ENCODE results near the gene KLHDC8B. TPM values are rescaled to one million over a fixed set of nuclear protein-coding genes. Genes with fewer than 3 reads are reported as not detected.

The KLHDC8B gene
- total and polyA plus RNA-seq, 2 donors (not counting 3 experiments of a cell fraction or from before 2014, with no cell fraction given): 36.0 to 77.8 TPM

DNA sequence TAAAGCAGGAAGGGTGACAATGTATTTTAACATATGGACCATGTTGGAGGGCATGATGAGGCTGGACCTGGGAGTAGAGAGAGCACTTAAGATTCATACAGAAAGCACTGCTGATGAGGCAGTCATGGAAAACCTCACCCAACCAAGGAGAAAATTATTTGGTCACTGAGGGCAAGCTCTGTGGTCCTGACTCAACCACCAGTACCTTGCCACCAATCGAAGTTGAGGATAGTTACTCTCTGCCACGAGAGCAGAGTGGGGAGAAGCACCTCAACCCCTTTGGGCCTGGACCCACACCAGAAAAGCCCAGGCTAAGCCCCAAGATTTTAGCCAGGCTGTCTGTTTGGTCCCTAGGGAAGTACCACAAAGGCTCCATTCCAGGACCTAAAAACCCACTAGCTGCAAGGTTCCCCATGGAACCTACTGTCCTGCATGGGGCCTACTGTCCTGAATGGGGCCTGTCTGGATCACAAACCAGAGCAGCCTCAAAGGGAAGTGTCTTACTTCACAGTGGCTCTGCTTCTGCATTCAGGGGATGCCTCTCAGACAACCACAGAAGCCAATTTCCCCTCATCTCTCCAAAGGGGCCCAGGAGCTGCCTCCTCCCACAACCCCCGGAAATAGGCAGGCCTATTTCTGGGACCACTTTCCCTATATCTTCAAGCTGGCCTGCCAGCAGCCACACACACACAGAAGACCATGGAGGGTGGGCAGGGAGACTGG, 9.4 kb upstream of the KLHDC8B start:
- no peak for FAIRE-seq
- no peaks in the 10 kb centered on the region for H3K9me3 ChIP-seq (replicated peaks; ENCODE audit: control insufficient read depth, insufficient read depth, low read length)
- peaks cover 15% of the 10 kb centered on the region for H3K4me1 ChIP-seq (ENCODE audit: control insufficient read depth, extremely low read depth, insufficient read depth, low read length)
- H2AFZ ChIP-seq (ENCODE audit: low read depth, low read length): no peak overlapping the region
- no peak overlapping the region for H3K4me2 ChIP-seq (ENCODE audit: insufficient read depth, low read length)
- intact Hi-C loops (cut with micrococcal nuclease) (no loop called here), dilution Hi-C loops (cut with MboI; ENCODE audit: extremely low pct_ligation_motif_present, low sequenced_read_pairs) (no loop called here)
- no peak overlapping the region for H3K9ac ChIP-seq (replicated peaks; ENCODE audit: extremely low read depth, insufficient read depth, low read length)
- H3K36me3 ChIP-seq (ENCODE audit: control insufficient read depth in 2 of 2, extremely low read depth in 1 of 2, insufficient read depth in 2 of 2, low read length in 2 of 2): peaks cover 2 to 16% of the 10 kb centered on the region in 2 experiments
- POLR2A ChIA-PET: no interaction called here
- BruUV-seq (replicated peaks): no TSS peak
- H4K20me1 ChIP-seq (replicated peaks; ENCODE audit: control insufficient read depth, extremely low read depth, insufficient read depth, low read length): no peaks in the 10 kb centered on the region
- TF ChIP-seq MYC (IDR thresholded peaks at IDR 0.05; ENCODE audit: low read depth, low read length) (no peak), POLR2AphosphoS5 (IDR thresholded peaks at IDR 0.05; ENCODE audit: insufficient read depth, low read depth, low read length) (no peak), FOS (IDR thresholded peaks at IDR 0.05; ENCODE audit: borderline replicate concordance, insufficient read depth, low read length) (no peak), EZH2 (IDR thresholded peaks at IDR 0.05; ENCODE audit: borderline replicate concordance, low read depth, low read length, severe bottlenecking) (no peak), GATA2 (IDR thresholded peaks at IDR 0.05; ENCODE audit: insufficient read depth, insufficient read length, low read depth, low read length) (no peak), POLR2A (IDR thresholded peaks at IDR 0.05; ENCODE audit: low read depth, low read length) (peak; percentile 19)
- TF ChIP-seq, protein P1, sequence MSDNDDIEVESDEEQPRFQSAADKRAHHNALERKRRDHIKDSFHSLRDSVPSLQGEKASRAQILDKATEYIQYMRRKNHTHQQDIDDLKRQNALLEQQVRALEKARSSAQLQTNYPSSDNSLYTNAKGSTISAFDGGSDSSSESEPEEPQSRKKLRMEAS (IDR thresholded peaks at IDR 0.05; ENCODE audit: insufficient read depth, insufficient read length): no peak
- no peak for DNase-seq (ENCODE audit: low read depth, low spot score)
- H3K4me3 ChIP-seq (replicated peaks in 1 of 3; ENCODE audit: insufficient read depth in 1 of 3, low read depth in 1 of 3, low read length in 3 of 3): no peak overlapping the region
- H3K27me3 ChIP-seq (ENCODE audit: control insufficient read depth in 2 of 2, insufficient read depth in 2 of 2, low read length in 2 of 2): no peaks in the 10 kb centered on the region
- no peaks in the 10 kb centered on the region for H3K9me1 ChIP-seq (replicated peaks; ENCODE audit: control insufficient read depth, extremely low read depth, insufficient read depth, low read length)
- H3K79me2 ChIP-seq (ENCODE audit: control insufficient read depth, insufficient read depth, low read length): peaks cover 22% of the 10 kb centered on the region
- no peak overlapping the region for H3K27ac ChIP-seq (ENCODE audit: insufficient read depth, low read depth, low read length)
- CTCF ChIA-PET: no interaction called here

Data from endothelial cell of umbilical vein (primary cell).